Neural cell (in vitro differentiated cells): Measurements from ENCODE around the gene TOR1AIP1.

Experiments used
- EP300 ChIP-seq: fragments of 450-650 bp; conservative IDR thresholded peaks from 2 replicates; pipeline ENCODE4 v1.6.1; 2014; ENCODE audit warnings: antibody characterized with exemption, mild to moderate bottlenecking, moderate library complexity; ENCODE audit not compliant: poor library complexity, severe bottlenecking
- MXI1 ChIP-seq: fragments of 450-650 bp; conservative IDR thresholded peaks from 2 replicates; pipeline ENCODE4 v1.6.1; 2014; ENCODE audit warnings: antibody characterized with exemption, mild to moderate bottlenecking; ENCODE audit not compliant: poor library complexity, severe bottlenecking
- POLR2AphosphoS5 ChIP-seq: IDR thresholded peaks from 2 replicates; pipeline ENCODE4 v1.6.1; 2012
- RAD21 ChIP-seq: fragments of 450-650 bp; conservative IDR thresholded peaks from 2 replicates; pipeline ENCODE4 v1.6.1; 2014; ENCODE audit warnings: antibody characterized with exemption, mild to moderate bottlenecking, moderate library complexity
- TAF1 ChIP-seq: IDR thresholded peaks from 2 replicates; pipeline ENCODE4 v1.6.1; 2012; ENCODE audit warnings: low read depth
- TF ChIP-seq, protein P1 (sequence below): fragments of 450-650 bp; IDR thresholded peaks from 2 replicates; pipeline ENCODE4 v1.5.1; 2014; ENCODE audit warnings: antibody characterized with exemption, mild to moderate bottlenecking, moderate library complexity; ENCODE audit not compliant: poor library complexity, severe bottlenecking
- TF ChIP-seq, protein P2 (sequence below): IDR thresholded peaks from 2 replicates; pipeline ENCODE4 v1.6.1; 2012; ENCODE audit warnings: borderline replicate concordance

DNA sequence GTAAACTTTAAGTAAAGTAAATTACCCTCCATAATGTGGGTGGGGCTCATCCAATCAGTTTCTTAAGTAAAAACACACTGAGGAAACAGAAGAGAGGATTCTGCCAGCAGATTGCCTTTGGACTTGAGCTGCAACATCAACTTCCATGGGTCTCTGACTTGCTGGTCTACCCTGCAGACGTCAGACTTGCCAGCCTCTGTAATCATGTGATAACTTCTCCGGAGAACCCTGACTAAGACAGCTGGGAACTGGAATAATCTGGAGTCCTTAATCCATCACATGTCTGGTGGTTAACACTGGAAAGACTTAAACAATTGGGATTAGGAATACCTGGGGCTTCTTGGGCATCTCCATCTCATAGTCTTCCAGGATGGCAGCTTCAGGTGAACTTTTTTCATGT, 59.4 kb downstream of the TOR1AIP1 start:
- TF ChIP-seq, protein P1, sequence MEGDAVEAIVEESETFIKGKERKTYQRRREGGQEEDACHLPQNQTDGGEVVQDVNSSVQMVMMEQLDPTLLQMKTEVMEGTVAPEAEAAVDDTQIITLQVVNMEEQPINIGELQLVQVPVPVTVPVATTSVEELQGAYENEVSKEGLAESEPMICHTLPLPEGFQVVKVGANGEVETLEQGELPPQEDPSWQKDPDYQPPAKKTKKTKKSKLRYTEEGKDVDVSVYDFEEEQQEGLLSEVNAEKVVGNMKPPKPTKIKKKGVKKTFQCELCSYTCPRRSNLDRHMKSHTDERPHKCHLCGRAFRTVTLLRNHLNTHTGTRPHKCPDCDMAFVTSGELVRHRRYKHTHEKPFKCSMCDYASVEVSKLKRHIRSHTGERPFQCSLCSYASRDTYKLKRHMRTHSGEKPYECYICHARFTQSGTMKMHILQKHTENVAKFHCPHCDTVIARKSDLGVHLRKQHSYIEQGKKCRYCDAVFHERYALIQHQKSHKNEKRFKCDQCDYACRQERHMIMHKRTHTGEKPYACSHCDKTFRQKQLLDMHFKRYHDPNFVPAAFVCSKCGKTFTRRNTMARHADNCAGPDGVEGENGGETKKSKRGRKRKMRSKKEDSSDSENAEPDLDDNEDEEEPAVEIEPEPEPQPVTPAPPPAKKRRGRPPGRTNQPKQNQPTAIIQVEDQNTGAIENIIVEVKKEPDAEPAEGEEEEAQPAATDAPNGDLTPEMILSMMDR = no peak
- TF ChIP-seq TAF1 (no peak), RAD21 (no peak), EP300 (no peak), MXI1 (no peak), POLR2AphosphoS5 (no peak)
- TF ChIP-seq, protein P2, sequence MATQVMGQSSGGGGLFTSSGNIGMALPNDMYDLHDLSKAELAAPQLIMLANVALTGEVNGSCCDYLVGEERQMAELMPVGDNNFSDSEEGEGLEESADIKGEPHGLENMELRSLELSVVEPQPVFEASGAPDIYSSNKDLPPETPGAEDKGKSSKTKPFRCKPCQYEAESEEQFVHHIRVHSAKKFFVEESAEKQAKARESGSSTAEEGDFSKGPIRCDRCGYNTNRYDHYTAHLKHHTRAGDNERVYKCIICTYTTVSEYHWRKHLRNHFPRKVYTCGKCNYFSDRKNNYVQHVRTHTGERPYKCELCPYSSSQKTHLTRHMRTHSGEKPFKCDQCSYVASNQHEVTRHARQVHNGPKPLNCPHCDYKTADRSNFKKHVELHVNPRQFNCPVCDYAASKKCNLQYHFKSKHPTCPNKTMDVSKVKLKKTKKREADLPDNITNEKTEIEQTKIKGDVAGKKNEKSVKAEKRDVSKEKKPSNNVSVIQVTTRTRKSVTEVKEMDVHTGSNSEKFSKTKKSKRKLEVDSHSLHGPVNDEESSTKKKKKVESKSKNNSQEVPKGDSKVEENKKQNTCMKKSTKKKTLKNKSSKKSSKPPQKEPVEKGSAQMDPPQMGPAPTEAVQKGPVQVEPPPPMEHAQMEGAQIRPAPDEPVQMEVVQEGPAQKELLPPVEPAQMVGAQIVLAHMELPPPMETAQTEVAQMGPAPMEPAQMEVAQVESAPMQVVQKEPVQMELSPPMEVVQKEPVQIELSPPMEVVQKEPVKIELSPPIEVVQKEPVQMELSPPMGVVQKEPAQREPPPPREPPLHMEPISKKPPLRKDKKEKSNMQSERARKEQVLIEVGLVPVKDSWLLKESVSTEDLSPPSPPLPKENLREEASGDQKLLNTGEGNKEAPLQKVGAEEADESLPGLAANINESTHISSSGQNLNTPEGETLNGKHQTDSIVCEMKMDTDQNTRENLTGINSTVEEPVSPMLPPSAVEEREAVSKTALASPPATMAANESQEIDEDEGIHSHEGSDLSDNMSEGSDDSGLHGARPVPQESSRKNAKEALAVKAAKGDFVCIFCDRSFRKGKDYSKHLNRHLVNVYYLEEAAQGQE = no peak
